HEK293 (cell line): ENCODE measurements around the gene RBPJL.
A peak's percentile ranks its signal among the peaks of the same experiment; 100 is the strongest.

Experiments
- CTCF ChIA-PET: fragments of 350-600 bp; formaldehyde crosslinking; extraction: SDS; loops from one replicate; lab custom pipeline; 2021; ENCODE audit warnings: antibody characterized with exemption; lab: Yijun Ruan, JAX
- POLR2A ChIA-PET: fragments of 300-600 bp; formaldehyde crosslinking; extraction: SDS; loops from one replicate; lab custom pipeline; 2020; ENCODE audit warnings: antibody characterized with exemption, inconsistent platforms; lab: Yijun Ruan, JAX
- H3K27ac ChIP-seq: fragments of 200-500 bp; sonication (Bioruptor generic); 2 replicates; pipeline ENCODE4 v1.5.1; 2014; ENCODE audit warnings: low read depth, low read length, control low read depth, inconsistent platforms; ENCODE audit errors: extremely low read depth
- H3K36me3 ChIP-seq, 2 experiments: fragments of 200-500 bp in 1 of 2; sonication (Bioruptor generic) in 1 of 2; 1 replicate in 1 of 2; 2 replicates in 1 of 2; pipeline ENCODE4 v1.5.1; 2014 to 2017; ENCODE audit warnings: inconsistent platforms in 2 of 2, low read length in 2 of 2; ENCODE audit not compliant: control insufficient read depth in 2 of 2, insufficient read depth in 1 of 2
- H3K4me1 ChIP-seq: fragments of 200-500 bp; sonication (Bioruptor generic); 2 replicates; pipeline ENCODE4 v1.5.1; 2014; ENCODE audit warnings: mild to moderate bottlenecking, low read length, inconsistent platforms; ENCODE audit not compliant: control insufficient read depth, insufficient read depth
- H3K4me3 ChIP-seq: 2 replicates; pipeline ENCODE4 v1.5.1; 2011; ENCODE audit warnings: low read depth, mild to moderate bottlenecking, control low read depth, low read length, moderate library complexity
- H3K9me3 ChIP-seq: fragments of 200-500 bp; sonication (Bioruptor generic); 2 replicates; pipeline ENCODE4 v1.5.1; 2014; ENCODE audit warnings: low read depth, low read length, inconsistent platforms; ENCODE audit not compliant: control insufficient read depth, insufficient read depth
- KLF1 ChIP-seq: fragments of 450-650 bp; formaldehyde crosslinking; IDR thresholded peaks from 2 replicates; pipeline ENCODE4 v1.5.1; 2016; ENCODE audit warnings: missing biosample characterization, missing genetic modification characterization
- SALL2 ChIP-seq: fragments of 450-650 bp; formaldehyde crosslinking; IDR thresholded peaks from 2 replicates; pipeline ENCODE4 v1.5.0; 2017; ENCODE audit warnings: missing biosample characterization, mild to moderate bottlenecking, missing genetic modification characterization, borderline replicate concordance
- WT1 ChIP-seq: fragments of 450-650 bp; formaldehyde crosslinking; IDR thresholded peaks from 2 replicates; pipeline ENCODE4 v1.5.1; 2016; ENCODE audit warnings: missing biosample characterization, missing genetic modification characterization
- YY1 ChIP-seq: fragments of 450-650 bp; formaldehyde crosslinking; IDR thresholded peaks from 2 replicates; pipeline ENCODE4 v1.5.1; 2018; ENCODE audit warnings: missing biosample characterization, missing genetic modification characterization
- ZFHX2 ChIP-seq: fragments of 450-650 bp; formaldehyde crosslinking; conservative IDR thresholded peaks from 2 replicates; pipeline ENCODE4 v1.5.1; 2016; ENCODE audit warnings: missing biosample characterization, missing genetic modification characterization
- ZNF169 ChIP-seq: fragments of 450-650 bp; formaldehyde crosslinking; IDR thresholded peaks from 2 replicates; pipeline ENCODE4 v1.5.1; 2016; ENCODE audit warnings: missing biosample characterization, missing genetic modification characterization
- ZNF274 ChIP-seq, 2 experiments: fragments of 200-500 bp in 1 of 2; fragments of 450-650 bp in 1 of 2; sonication (Bioruptor generic) in 1 of 2; formaldehyde crosslinking in 1 of 2; IDR thresholded peaks; 2 replicates each; pipeline versions ENCODE4 v1.5.1 to v1.6.1; 2014 to 2016; ENCODE audit warnings: borderline replicate concordance in 1 of 2, inconsistent platforms in 1 of 2, low read length in 1 of 2, missing biosample characterization in 1 of 2, missing genetic modification characterization in 1 of 2
- ZNF433 ChIP-seq: fragments of 450-650 bp; formaldehyde crosslinking; IDR thresholded peaks from 2 replicates; pipeline ENCODE4 v1.5.1; 2016; ENCODE audit warnings: missing biosample characterization, missing genetic modification characterization, low read depth
- ZNF561 ChIP-seq: fragments of 450-650 bp; IDR thresholded peaks from 2 replicates; pipeline ENCODE4 v1.5.1; 2018; ENCODE audit warnings: missing biosample characterization, missing genetic modification characterization, borderline replicate concordance
- ZNF654 ChIP-seq: fragments of 450-650 bp; formaldehyde crosslinking; IDR thresholded peaks from 2 replicates; pipeline ENCODE4 v1.5.1; 2016; ENCODE audit warnings: low read depth, missing biosample characterization, missing genetic modification characterization
- ZSCAN30 ChIP-seq: fragments of 450-650 bp; IDR thresholded peaks from 2 replicates; pipeline ENCODE4 v1.5.1; 2018; ENCODE audit warnings: missing biosample characterization, mild to moderate bottlenecking, missing genetic modification characterization, moderate library complexity
- TF ChIP-seq, protein P1 (sequence below): fragments of 450-650 bp; formaldehyde crosslinking; IDR thresholded peaks from 2 replicates; pipeline ENCODE4 v1.5.1; 2016; ENCODE audit warnings: missing biosample characterization, missing genetic modification characterization
- TF ChIP-seq, protein P2 (sequence below): fragments of 450-650 bp; formaldehyde crosslinking; IDR thresholded peaks from 2 replicates; pipeline ENCODE4 v1.5.1; 2016; ENCODE audit warnings: missing biosample characterization, missing genetic modification characterization
- TF ChIP-seq, protein P3 (sequence below): fragments of 450-650 bp; formaldehyde crosslinking; IDR thresholded peaks from 2 replicates; pipeline ENCODE4 v1.5.1; 2016; ENCODE audit warnings: missing biosample characterization, missing genetic modification characterization

RBPJL gene

DNA sequence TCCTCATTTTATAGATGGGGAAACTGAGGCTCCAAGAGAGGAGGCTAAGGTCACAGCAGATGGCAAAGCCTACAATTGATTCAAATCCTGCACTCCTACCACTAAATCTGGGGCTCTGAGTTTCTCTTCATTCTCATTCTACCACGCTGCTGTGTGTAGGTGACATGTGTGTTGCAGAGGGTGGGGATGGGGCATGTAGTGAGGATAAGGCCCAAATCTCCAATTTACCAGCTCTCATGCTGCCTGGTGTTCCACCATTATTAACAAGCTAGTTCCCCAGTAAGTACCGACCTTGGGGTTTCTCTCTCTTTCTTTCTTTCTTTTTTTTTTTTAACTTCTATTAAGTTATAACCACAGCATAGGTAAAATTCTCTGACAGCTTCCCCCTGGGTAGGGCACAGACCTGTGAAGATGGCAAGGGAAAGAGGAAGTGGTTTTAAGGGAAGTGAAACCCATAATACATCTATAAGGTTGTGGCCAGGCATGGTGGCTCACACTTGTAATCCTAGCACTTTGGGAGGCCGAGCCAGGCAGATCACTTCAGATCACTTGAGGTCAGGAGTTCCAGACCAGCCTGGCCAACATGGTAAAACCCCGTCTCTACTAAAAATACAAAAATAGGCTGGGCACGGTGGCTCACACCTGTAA lies 14.4 kb downstream of the RBPJL start:
- Histone ChIP-seq H3K4me3 (no peak overlapping the region), H3K36me3 (peaks cover 0 to 4% of the 10 kb centered on the region in 2 experiments; a peak in 1 of 3 replicates), H3K9me3 (no peaks in the 10 kb centered on the region), H3K27ac (no peak overlapping the region), H3K4me1 (no peaks in the 10 kb centered on the region; the same call in 1 of the 2 replicates)
- POLR2A ChIA-PET: interaction anchor here (0.7 to 1.8 kb wide), 3 partner anchors 21 to 449 kb away, joined by 3 to 6 read pairs (median 3); no protein-coding TSS in a partner anchor
- TF ChIP-seq ZFHX2: no peak
- no peak for TF ChIP-seq KLF1 (tag by site-specific recombination)
- TF ChIP-seq SALL2 (tag by site-specific recombination): no peak
- no peak for TF ChIP-seq ZSCAN30 (tag by site-specific recombination)
- TF ChIP-seq YY1 (tag by site-specific recombination): no peak
- no peak for TF ChIP-seq ZNF169 (tag by site-specific recombination)
- TF ChIP-seq WT1 (tag by site-specific recombination): no peak
- CTCF ChIA-PET: interaction anchor here (0.6 to 6.3 kb wide), 16 partner anchors 9 to 736 kb away, joined by 3 to 53 read pairs (median 5); partner anchors contain the start of genes PIGT and SYS1

DNA sequence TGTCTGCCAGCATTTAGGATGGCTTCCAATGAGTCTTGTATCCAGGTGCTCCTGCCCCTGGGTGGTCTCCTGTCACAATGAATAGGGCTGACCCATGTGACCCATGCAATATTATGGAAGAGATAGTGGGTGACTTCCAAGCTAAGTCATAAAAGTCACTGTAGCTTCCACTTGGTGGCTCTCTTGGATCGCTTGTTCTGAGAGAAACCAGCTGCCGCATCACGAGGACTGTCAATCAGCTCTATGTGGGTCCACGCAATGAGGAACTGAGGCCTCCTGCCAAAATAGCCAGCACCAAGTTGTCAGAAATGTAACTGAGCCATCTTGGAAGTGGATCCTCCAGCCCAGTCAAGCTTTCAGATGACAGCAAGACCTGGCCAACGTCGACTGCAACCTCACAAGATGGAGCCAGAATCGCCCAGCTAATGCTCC lies 16.3 kb downstream of the RBPJL start:
- POLR2A ChIA-PET: interaction anchor here (0.7 to 1.4 kb wide), 5 partner anchors 25 to 114 kb away, joined by 3 to 7 read pairs (median 3); no protein-coding TSS in a partner anchor
- TF ChIP-seq, protein P1, sequence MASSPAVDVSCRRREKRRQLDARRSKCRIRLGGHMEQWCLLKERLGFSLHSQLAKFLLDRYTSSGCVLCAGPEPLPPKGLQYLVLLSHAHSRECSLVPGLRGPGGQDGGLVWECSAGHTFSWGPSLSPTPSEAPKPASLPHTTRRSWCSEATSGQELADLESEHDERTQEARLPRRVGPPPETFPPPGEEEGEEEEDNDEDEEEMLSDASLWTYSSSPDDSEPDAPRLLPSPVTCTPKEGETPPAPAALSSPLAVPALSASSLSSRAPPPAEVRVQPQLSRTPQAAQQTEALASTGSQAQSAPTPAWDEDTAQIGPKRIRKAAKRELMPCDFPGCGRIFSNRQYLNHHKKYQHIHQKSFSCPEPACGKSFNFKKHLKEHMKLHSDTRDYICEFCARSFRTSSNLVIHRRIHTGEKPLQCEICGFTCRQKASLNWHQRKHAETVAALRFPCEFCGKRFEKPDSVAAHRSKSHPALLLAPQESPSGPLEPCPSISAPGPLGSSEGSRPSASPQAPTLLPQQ (tag by site-specific recombination): 0 out of 2 replicates have a peak, but pooled peaks have one; percentile 40
- TF ChIP-seq, protein P2, sequence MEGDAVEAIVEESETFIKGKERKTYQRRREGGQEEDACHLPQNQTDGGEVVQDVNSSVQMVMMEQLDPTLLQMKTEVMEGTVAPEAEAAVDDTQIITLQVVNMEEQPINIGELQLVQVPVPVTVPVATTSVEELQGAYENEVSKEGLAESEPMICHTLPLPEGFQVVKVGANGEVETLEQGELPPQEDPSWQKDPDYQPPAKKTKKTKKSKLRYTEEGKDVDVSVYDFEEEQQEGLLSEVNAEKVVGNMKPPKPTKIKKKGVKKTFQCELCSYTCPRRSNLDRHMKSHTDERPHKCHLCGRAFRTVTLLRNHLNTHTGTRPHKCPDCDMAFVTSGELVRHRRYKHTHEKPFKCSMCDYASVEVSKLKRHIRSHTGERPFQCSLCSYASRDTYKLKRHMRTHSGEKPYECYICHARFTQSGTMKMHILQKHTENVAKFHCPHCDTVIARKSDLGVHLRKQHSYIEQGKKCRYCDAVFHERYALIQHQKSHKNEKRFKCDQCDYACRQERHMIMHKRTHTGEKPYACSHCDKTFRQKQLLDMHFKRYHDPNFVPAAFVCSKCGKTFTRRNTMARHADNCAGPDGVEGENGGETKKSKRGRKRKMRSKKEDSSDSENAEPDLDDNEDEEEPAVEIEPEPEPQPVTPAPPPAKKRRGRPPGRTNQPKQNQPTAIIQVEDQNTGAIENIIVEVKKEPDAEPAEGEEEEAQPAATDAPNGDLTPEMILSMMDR (tag by site-specific recombination): peak; percentile 35; the same call in 1 of the 2 replicates
- no peak for TF ChIP-seq ZNF274 (IDR thresholded peaks at IDR 0.05; ENCODE audit: low read length)
- no peak for TF ChIP-seq ZNF274 (tag by site-specific recombination; IDR thresholded peaks at IDR 0.05; ENCODE audit: borderline replicate concordance)
- peak; percentile 59 for TF ChIP-seq ZNF654 (tag by site-specific recombination)
- 0 out of 2 replicates have a peak, but pooled peaks have one; percentile 46 for TF ChIP-seq ZNF561
- TF ChIP-seq ZNF433 (tag by site-specific recombination): no peak
- TF ChIP-seq, protein P3, sequence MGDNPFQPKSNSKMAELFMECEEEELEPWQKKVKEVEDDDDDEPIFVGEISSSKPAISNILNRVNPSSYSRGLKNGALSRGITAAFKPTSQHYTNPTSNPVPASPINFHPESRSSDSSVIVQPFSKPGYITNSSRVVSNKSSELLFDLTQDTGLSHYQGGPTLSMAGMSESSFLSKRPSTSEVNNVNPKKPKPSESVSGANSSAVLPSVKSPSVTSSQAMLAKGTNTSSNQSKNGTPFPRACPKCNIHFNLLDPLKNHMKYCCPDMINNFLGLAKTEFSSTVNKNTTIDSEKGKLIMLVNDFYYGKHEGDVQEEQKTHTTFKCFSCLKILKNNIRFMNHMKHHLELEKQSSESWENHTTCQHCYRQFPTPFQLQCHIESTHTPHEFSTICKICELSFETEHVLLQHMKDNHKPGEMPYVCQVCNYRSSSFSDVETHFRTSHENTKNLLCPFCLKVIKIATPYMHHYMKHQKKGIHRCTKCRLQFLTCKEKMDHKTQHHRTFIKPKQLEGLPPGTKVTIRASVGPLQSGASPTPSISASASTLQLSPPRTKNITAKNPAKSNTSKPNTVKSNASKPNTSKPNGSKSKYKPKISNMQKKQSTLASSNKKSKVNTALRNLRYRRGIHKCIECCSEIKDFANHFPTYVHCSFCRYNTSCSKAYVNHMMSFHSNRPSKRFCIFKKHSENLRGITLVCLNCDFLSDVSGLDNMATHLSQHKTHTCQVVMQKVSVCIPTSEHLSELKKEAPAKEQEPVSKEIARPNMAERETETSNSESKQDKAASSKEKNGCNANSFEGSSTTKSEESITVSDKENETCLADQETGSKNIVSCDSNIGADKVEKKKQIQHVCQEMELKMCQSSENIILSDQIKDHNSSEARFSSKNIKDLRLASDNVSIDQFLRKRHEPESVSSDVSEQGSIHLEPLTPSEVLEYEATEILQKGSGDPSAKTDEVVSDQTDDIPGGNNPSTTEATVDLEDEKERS: no peak
- TF ChIP-seq, all 188 proteins: peak for 4
- Histone ChIP-seq H3K9me3 (no peaks in the 10 kb centered on the region), H3K4me1 (no peaks in the 10 kb centered on the region; the same call in 1 of the 2 replicates), H3K27ac (no peak overlapping the region), H3K36me3 (peaks cover 0 to 17% of the 10 kb centered on the region in 2 experiments; a peak in 1 of 3 replicates), H3K4me3 (no peak overlapping the region)
- CTCF ChIA-PET: interaction anchor here (0.6 to 6.3 kb wide), 10 partner anchors 10 to 448 kb away, joined by 3 to 53 read pairs (median 4); partner anchors contain the start of gene SYS1
